DMS114 treated with DMSO at 0.1 percent for 48 hours (cell line): ENCODE measurements around the gene APP.
"Not testable (repeated sequence)": the region's sequence is repeated elsewhere in the genome, so short reads cannot be mapped to it uniquely, and the experiment has no call there.

Source experiments
- DNase-seq: peaks from one replicate; lab custom pipeline; 2025; ENCODE audit not compliant: unreplicated experiment; lab: John Stamatoyannopoulos, UW

The APP gene

GRCh38 chr21:26164311-26164710 lies 6.3 kb downstream of the APP start:
- no peak for DNase-seq

GRCh38 chr21:26162081-26162480 lies 8.5 kb downstream of the APP start:
- DNase-seq: no peak

- DNase-seq: no peak
Measured at GRCh38 chr21:26159869-26160268, 10.7 kb downstream of the APP start.

- no peak for DNase-seq
Measured at GRCh38 chr21:26157801-26158200, 12.8 kb downstream of the APP start.

- no peak for DNase-seq
Measured at GRCh38 chr21:26154753-26155152, 15.8 kb downstream of the APP start.

DNA sequence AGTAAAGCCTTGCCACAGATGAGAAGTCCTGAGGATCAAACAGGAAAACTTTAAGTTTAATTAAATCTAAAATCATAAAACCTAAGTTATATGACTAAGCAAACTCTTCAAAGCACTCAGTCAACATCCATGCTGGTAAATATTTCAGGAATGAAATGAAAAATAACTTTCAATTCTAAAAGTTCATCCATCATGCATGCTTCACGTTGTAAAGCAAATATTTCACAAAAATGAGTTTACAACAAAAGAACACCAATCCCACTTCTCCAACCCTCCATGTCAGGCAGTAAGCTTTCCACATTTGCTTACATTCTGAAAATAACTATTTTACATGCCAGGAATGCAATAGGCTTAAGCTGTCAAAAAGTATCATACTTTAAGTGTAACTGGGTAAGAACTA lies 16.8 kb downstream of the APP start:
- no peak for DNase-seq

DNA sequence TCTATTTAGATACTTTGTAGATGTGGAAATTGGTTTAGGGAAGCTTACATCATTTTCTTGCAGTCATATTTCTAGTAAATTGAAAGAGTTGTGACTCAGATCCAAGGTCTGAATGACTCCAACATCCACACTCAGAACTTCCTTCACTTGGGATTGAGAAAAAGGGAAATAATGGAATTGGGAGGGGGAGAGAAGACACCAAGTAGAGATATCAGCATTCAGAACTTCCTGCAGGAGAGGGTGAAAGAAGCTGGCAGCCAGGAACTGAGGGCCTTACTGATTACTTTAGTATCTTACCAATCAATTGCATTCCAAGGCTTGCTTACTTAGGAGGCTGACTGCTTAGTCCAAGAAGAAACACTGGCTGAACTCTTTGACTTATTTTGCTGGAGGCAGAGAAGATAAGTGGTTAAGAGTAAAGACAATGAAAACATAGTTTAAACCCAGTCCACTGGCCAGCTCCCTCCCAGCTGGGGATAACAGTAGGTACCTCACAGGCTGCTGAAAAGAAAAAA lies 21.7 kb downstream of the APP start:
- DNase-seq: no peak

DNA sequence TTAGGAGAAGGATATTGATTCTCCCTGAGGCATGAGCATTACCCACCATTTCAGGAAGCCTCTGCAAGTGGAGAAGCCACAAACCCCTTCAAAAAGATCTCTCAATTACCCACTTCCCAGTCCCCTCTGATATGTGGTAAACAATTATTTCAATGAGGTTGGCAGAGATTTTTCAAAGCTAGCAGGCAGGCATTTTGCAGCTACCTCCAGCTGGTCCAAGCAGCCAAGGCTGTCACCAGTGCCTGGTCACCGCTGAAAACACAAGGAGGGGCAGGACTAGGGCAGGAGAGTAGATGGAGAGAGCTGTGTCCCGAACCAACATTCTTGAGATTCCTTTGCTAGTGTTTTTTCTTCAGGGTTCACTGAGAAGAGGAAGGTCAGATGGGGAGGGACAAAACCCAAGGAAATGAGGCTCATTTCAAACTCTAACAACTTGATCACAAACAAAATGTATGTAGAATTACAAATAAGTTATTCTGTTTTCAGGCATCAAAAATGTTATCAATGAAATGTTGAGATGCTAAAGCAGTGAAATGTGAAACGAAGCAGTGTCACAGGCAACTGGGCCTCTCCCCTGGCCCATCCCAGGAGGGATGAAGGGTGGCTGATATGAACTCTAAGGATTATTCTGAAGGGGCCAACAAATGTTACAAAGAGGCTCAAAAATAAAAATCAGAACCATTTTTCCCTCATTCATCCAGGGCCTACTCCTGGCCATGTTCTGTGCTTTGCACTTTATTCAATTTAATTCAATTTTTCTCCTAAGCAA lies 22.3 kb downstream of the APP start:
- no peak for DNase-seq

GRCh38 chr21:26147535-26147934 lies 23.0 kb downstream of the APP start:
- DNase-seq: no peak

- no peak for DNase-seq
Measured at GRCh38 chr21:26146681-26147080, 23.9 kb downstream of the APP start.

DNA sequence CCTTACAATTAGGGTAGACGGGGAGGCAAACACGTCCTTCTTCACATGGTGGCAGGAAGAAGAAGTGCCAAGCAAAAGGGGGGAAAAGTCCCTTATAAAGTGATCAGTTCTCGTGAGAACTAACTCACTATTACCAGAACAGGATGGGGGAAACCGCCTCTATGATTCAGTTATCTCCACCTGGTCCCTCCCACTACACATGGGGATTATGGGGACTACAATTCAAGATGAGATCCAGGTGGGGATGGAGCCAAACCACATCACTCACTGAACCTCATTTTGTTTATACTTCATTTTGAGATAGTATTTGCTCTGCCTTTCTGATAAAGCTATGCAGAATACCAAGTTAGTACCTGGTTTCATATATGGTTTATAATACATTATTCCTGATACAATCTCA lies 26.5 kb downstream of the APP start:
- DNase-seq: no peak

DNA sequence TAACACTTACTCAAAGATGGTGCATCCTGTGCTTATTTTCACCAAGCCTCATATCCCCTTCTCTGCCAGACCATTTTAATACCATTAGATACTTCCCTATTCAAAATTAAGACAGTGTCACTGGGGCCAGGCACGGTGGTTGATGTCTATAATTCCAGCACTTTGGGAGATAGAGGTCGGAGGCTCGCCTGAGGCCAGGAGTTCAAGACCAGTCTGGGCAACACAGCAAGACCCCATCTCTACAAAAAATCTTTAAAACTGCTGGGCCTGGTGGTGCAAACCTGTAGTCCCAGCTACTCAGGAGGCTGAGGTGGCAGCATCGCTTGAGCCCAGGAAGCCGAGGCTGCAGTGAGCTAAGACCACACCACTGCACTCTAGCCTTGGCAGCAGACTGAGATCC lies 28.2 kb downstream of the APP start:
- no peak for DNase-seq

DNA sequence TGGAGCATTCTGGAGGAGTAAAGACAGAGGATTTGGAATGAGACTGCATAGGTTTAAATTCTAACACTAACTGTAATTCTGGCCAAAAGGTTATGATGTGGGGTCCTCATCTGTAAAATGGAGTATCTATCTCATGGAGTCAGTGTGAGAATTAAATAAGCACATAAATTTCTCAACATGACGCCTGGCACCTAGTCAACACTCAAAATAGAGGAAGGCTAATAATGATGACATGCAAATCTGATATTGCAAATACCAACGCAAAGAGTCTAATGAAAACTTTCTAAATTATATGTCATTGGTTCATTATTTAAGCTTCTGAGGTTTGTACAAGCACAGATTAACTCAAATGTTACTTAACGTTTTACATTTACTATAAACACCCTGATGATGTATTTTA lies 29.6 kb downstream of the APP start:
- no peak for DNase-seq

DNA sequence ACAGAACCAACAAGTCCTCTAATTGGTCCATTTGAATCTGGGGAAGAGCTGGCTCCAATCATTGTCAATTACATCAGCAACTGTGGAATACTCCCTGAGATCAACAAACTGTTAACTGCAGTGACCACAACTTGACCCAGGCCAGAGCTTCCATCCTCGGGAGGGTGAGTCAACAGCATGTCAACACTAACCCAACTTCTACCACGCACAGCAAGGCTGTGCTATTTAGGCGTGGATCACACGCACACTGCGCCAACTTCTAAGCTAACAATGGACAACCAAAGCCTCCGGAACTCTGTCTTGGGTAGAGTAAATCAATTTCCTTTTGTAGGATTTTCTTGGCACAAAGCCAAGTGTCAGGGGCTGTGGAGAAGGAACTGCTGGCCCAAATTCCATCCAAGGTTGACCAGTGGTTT lies 30.4 kb downstream of the APP start:
- DNase-seq: no peak

DNA sequence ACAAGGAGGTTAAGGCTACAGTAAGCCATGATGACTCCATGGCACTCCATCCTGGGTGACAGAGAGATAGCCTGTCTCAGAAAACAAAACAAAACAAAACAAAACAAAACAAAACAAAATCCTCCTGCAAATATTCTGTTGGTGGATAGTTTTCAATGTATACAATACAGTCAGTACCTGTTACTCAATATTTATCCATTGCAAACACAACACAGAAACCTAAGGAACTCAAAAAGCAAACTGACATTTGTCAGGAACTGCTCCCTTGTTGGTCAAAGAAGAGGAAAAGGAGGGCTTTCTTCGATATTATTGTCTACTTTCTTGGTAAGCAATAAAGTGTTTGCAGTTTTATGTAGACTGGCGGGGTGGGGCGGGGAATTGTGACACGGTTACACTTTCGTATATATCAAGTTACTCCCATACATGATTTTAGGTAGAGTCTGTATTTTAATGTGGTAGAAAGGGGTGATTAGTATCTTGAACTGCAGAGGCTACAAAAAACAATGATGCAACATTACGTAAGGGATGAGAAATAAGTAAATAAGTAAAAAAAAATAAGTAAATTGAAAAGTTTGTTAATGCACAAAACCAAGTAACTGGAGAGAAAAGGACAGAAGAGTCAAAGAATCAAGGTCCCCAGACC lies 31.8 kb downstream of the APP start:
- DNase-seq: no peak

DNA sequence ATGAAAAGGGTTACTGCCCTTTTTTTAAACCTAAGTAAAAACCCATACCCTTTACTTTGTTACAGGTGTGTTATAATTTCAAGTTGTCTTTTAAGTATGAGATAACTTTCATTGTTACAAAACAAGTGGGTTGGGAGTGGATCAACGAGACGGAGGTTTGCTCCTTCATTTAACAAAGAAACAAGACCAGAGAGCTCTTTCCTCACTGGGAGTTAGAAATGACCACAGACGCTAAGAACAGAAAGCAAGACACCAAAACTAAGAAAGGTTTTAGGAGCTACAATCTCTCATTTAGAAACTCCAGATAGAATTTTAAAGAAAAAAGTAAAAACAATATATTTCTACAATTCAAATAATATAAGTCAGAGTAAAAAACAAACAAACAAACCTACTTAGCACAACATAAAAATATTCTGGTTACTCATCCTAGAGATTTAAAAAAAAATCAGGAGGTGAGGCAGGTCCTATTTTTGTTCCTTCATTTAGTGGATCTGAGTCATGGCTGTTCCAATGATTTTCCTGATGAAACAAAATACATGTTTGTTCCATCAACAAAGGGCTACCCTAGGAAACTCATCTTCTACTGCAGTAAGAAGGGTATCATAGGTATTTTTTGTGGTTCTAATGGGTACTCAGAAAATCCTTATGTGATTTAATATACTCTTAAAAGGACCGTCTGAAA lies 33.0 kb downstream of the APP start:
- DNase-seq: no peak

DNA sequence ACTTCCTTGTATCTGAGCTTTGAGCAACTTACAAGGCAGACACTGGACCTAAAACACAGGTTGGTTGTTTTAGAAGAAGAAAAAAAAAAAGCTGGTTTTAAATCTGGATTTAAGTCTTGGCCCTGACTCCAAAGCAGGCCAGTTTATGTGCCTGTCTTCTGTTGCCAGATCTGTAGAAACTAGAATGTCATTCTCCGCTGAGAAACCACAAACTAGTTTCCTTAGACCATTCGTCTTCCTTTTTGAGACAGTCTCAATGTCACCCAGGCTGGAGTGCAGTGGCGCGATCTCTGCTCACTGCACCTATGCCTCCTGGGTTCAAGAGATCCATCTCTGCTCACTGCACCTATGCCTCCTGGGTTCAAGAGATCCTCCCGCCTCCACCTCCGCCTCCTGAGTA lies 33.9 kb downstream of the APP start:
- no peak for DNase-seq

- no peak for DNase-seq
Measured at GRCh38 chr21:26135520-26135919, 35.0 kb downstream of the APP start.

- DNase-seq: no peak
Measured at GRCh38 chr21:26131554-26131953, 39.0 kb downstream of the APP start.

DNA sequence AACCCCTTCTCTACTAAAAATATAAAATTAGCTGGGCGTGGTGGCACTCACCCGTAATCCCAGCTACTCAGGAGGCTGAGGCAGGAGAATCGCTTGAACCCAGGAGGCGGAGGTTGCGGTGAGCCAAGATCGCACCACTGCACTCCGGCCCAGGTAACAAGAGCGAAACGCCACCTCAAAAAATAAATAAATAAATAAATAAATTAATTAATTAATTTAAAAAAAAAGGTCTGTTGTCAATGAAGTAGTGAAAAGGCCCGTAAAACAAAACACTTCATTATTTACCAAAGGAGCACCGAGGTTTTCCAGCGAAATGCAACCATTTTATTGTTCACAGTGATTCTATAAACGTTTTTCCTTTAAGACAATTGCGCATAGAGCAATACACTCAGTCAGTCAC lies 39.5 kb downstream of the APP start:
- not testable (repeated sequence) for DNase-seq

DNA sequence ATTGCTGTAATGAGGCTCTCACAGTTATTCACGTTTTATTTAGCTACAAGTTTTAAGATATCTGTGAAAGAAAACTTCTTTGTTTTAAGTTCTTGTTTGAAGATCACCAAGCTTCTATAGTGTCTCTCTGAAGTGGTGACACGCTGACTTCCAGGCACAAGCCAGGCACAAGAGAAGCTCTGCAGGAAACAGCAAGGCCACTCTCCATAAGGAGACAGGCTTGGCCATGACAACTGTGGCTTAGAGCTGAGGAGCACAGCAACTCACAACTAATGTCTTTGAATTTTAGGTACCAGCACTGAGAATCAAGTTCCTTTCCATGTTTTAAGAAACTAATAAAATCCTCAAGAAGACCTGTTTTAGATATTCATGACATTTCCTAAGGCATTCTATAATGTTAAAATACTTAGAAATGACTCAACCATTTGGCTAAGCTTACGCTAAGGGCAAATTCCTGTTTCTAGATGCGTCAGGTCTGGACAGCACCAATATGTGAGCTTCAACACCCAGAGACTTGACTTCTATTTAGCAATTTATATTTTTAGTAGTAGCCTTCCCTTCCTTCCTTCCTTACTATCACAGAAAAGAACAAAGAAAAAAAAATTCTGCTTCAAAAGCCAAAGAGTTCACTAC lies 40.2 kb downstream of the APP start:
- no peak for DNase-seq

- no peak for DNase-seq
Measured at GRCh38 chr21:26127918-26128317, 42.7 kb downstream of the APP start.
